ENCODE data around the gene SSC5D.

Gene SSC5D

GRCh38 chr19:55490478-55491432 is 2.5 kb downstream of the SSC5D start:
- ChIA-PET POLR2A (interaction anchor here (0.7 to 1.1 kb wide), 3 partner anchors 13 to 113 kb away, joined by 3 read pairs; no protein-coding TSS in a partner anchor), CTCF (interaction anchor here (1.4 kb wide), 1 partner anchor 23 kb away, joined by 3 read pairs; no protein-coding TSS in a partner anchor)
- no peak for DNase-seq (ENCODE audit: extremely low spot score)
- TF ChIP-seq, protein P1, sequence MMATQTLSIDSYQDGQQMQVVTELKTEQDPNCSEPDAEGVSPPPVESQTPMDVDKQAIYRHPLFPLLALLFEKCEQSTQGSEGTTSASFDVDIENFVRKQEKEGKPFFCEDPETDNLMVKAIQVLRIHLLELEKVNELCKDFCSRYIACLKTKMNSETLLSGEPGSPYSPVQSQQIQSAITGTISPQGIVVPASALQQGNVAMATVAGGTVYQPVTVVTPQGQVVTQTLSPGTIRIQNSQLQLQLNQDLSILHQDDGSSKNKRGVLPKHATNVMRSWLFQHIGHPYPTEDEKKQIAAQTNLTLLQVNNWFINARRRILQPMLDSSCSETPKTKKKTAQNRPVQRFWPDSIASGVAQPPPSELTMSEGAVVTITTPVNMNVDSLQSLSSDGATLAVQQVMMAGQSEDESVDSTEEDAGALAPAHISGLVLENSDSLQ (IDR thresholded peaks at IDR 0.05), result no peak
- TF ChIP-seq L3MBTL2 (conservative IDR thresholded peaks at IDR 0.05) (no peak), HDGF (IDR thresholded peaks at IDR 0.05; ENCODE audit: borderline replicate concordance) (no peak), SP1 (IDR thresholded peaks at IDR 0.05) (no peak), CTBP1 (IDR thresholded peaks at IDR 0.05; ENCODE audit: borderline replicate concordance) (no peak), FOXK2 (IDR thresholded peaks at IDR 0.05) (no peak), FOXA1 (IDR thresholded peaks at IDR 0.05) (no peak), ZNF384 (IDR thresholded peaks at IDR 0.05) (no peak), BHLHE40 (IDR thresholded peaks at IDR 0.05; ENCODE audit: borderline replicate concordance) (no peak), LEF1 (IDR thresholded peaks at IDR 0.05; ENCODE audit: borderline replicate concordance) (no peak), NFRKB (IDR thresholded peaks at IDR 0.05) (no peak), ARNT (IDR thresholded peaks at IDR 0.05) (no peak), TARDBP (IDR thresholded peaks at IDR 0.05) (no peak), FOXM1 (IDR thresholded peaks at IDR 0.05; ENCODE audit: borderline replicate concordance) (no peak), SUZ12 (IDR thresholded peaks at IDR 0.05) (no peak), ELF4 (IDR thresholded peaks at IDR 0.05) (no peak)

DNA sequence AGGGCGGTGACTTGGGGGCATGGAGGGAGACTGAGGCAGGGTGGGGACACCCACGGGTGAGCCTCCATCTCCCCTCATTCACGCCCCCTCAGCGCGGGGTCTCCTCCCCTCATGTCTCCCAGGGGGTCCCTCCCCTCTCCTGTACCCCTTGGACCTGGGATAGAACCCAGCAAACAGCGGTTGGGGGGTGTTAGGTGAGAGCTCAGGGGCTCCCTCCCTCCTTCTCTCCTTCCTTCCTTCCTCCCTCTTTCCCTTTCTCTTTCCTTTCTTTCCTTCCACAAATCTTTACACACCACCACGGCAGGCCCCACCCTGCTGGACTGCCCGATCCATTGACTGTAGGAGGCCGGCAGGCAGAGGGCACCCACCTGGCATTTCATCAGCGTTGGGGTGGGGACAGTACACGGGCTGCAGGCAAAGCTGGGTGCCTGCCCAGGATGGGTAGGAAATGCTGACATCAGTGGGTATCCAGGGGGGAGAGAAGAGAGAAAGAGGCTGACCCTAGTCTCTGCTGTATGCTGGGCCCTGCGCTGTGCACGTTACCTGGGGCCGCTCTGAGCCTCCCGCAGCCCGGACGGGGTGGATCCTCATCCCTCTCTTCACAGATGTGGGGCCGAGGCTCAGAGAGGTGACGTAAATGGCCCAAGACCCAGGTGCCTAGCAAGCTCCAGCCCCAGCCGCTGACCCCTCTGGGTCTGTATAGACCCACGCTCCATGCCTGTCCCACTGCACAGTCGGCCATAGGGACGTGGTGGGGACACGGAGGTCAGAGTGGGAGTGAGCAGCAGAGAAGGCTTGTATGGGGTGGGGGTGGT is 3.5 kb downstream of the SSC5D start:
- TF ChIP-seq ZNF384 (IDR thresholded peaks at IDR 0.05) (no peak), ELF4 (IDR thresholded peaks at IDR 0.05) (no peak), BHLHE40 (IDR thresholded peaks at IDR 0.05; ENCODE audit: borderline replicate concordance) (no peak), SUZ12 (IDR thresholded peaks at IDR 0.05) (no peak), LEF1 (IDR thresholded peaks at IDR 0.05; ENCODE audit: borderline replicate concordance) (no peak), ARNT (IDR thresholded peaks at IDR 0.05) (no peak), FOXM1 (IDR thresholded peaks at IDR 0.05; ENCODE audit: borderline replicate concordance) (no peak), HDGF (IDR thresholded peaks at IDR 0.05; ENCODE audit: borderline replicate concordance) (no peak), SP1 (IDR thresholded peaks at IDR 0.05) (no peak), FOXK2 (IDR thresholded peaks at IDR 0.05) (no peak)
- TF ChIP-seq, protein P1 (IDR thresholded peaks at IDR 0.05), result no peak
- ChIA-PET POLR2A (interaction anchor here (0.7 to 1.0 kb wide), 2 partner anchors 12 to 16 kb away, joined by 3 read pairs; no protein-coding TSS in a partner anchor), CTCF (interaction anchor here (1.4 kb wide), 1 partner anchor 24 kb away, joined by 3 read pairs; no protein-coding TSS in a partner anchor)
- DNase-seq (ENCODE audit: extremely low spot score), result no peak

GRCh38 chr19:55492362-55492944 is 4.2 kb downstream of the SSC5D start:
- ChIA-PET CTCF (no interaction called here), POLR2A (no interaction called here)
- TF ChIP-seq L3MBTL2 (conservative IDR thresholded peaks at IDR 0.05) (no peak), BHLHE40 (IDR thresholded peaks at IDR 0.05; ENCODE audit: borderline replicate concordance) (no peak), TARDBP (IDR thresholded peaks at IDR 0.05) (no peak), FOXA1 (IDR thresholded peaks at IDR 0.05) (no peak), ZNF384 (IDR thresholded peaks at IDR 0.05) (no peak), SUZ12 (IDR thresholded peaks at IDR 0.05) (no peak), ELF4 (IDR thresholded peaks at IDR 0.05) (no peak), FOXK2 (IDR thresholded peaks at IDR 0.05) (no peak), SP1 (IDR thresholded peaks at IDR 0.05) (no peak)
- DNase-seq (ENCODE audit: extremely low spot score), result no peak

DNA sequence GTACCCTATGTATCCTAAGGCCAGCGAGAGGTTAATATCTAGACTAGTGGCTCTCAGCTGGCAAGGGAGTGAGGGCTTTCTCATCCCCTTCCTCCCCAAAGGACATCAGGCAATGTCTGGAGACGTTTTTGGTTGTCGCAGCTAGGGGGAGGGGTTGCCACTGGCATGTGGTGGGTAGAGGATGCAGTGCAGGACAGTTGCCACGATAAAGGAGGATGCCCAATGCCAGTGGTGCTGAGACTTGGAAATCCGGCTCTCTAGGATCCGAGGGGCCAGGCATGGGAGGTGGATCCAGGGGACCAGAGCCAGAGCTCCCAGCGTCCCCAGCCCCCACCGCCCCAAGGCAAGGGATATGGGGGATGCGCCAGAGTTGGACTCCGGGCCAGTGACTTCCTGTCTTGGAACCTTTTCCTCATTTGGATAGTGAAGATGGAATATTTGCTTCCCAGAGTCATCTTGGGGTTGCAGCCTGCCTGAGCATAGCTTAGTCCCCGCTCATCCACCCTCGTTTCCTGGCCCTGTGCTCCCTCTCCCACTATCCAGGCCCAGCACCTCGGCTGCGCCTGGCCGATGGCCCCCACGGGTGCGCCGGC is 4.9 kb downstream of the SSC5D start:
- TF ChIP-seq, protein P1 (IDR thresholded peaks at IDR 0.05), result no peak
- TF ChIP-seq FOXM1 (IDR thresholded peaks at IDR 0.05; ENCODE audit: borderline replicate concordance) (no peak), BHLHE40 (IDR thresholded peaks at IDR 0.05; ENCODE audit: borderline replicate concordance) (no peak), SP1 (IDR thresholded peaks at IDR 0.05) (no peak), CTBP1 (IDR thresholded peaks at IDR 0.05; ENCODE audit: borderline replicate concordance) (no peak), ARNT (IDR thresholded peaks at IDR 0.05) (no peak), ELF4 (IDR thresholded peaks at IDR 0.05) (no peak), FOXK2 (IDR thresholded peaks at IDR 0.05) (no peak), L3MBTL2 (conservative IDR thresholded peaks at IDR 0.05) (no peak), HDGF (IDR thresholded peaks at IDR 0.05; ENCODE audit: borderline replicate concordance) (no peak), LEF1 (IDR thresholded peaks at IDR 0.05; ENCODE audit: borderline replicate concordance) (no peak), TARDBP (IDR thresholded peaks at IDR 0.05) (no peak), FOXA1 (IDR thresholded peaks at IDR 0.05) (no peak), ZNF384 (IDR thresholded peaks at IDR 0.05) (no peak), NFRKB (IDR thresholded peaks at IDR 0.05) (no peak), SUZ12 (IDR thresholded peaks at IDR 0.05) (no peak)
- POLR2A ChIA-PET, result no interaction called here
- no peak for DNase-seq (ENCODE audit: extremely low spot score)
- CTCF ChIA-PET, result no interaction called here

All from HEK293T (cell line).